ENCODE measurements around the gene GNAI3.

DNA sequence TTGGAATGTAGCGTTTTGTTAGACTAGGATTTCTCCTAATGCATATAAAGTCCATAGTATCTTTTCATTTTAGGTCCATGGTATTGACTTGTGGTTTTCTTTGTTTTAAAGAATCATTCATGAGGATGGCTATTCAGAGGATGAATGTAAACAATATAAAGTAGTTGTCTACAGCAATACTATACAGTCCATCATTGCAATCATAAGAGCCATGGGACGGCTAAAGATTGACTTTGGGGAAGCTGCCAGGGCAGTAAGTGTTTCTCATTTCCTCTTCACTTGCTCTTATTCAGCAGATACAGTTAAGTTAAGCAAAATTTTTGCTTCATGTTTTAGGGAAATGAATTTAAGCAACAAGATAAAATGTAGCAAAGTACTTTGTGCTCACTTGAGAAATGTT, 25.4 kb downstream of the GNAI3 start:
- TF ChIP-seq, protein P1, sequence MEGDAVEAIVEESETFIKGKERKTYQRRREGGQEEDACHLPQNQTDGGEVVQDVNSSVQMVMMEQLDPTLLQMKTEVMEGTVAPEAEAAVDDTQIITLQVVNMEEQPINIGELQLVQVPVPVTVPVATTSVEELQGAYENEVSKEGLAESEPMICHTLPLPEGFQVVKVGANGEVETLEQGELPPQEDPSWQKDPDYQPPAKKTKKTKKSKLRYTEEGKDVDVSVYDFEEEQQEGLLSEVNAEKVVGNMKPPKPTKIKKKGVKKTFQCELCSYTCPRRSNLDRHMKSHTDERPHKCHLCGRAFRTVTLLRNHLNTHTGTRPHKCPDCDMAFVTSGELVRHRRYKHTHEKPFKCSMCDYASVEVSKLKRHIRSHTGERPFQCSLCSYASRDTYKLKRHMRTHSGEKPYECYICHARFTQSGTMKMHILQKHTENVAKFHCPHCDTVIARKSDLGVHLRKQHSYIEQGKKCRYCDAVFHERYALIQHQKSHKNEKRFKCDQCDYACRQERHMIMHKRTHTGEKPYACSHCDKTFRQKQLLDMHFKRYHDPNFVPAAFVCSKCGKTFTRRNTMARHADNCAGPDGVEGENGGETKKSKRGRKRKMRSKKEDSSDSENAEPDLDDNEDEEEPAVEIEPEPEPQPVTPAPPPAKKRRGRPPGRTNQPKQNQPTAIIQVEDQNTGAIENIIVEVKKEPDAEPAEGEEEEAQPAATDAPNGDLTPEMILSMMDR (conservative IDR thresholded peaks at IDR 0.05 in 1 of 2, IDR thresholded peaks at IDR 0.05 in 1 of 2; ENCODE audit: low read depth in 1 of 2, low read length in 2 of 2), result no peak
- TF ChIP-seq EZH2 (IDR thresholded peaks at IDR 0.05; ENCODE audit: low read length, missing control alignments), result no peak
